ENCODE results near the gene VASH1. TPM values are rescaled to one million over a fixed set of nuclear protein-coding genes. Genes with fewer than 3 reads are reported as not detected.

Gene VASH1
- total RNA-seq, 1 experiment from 2014 or later, result 5.2 TPM

DNA sequence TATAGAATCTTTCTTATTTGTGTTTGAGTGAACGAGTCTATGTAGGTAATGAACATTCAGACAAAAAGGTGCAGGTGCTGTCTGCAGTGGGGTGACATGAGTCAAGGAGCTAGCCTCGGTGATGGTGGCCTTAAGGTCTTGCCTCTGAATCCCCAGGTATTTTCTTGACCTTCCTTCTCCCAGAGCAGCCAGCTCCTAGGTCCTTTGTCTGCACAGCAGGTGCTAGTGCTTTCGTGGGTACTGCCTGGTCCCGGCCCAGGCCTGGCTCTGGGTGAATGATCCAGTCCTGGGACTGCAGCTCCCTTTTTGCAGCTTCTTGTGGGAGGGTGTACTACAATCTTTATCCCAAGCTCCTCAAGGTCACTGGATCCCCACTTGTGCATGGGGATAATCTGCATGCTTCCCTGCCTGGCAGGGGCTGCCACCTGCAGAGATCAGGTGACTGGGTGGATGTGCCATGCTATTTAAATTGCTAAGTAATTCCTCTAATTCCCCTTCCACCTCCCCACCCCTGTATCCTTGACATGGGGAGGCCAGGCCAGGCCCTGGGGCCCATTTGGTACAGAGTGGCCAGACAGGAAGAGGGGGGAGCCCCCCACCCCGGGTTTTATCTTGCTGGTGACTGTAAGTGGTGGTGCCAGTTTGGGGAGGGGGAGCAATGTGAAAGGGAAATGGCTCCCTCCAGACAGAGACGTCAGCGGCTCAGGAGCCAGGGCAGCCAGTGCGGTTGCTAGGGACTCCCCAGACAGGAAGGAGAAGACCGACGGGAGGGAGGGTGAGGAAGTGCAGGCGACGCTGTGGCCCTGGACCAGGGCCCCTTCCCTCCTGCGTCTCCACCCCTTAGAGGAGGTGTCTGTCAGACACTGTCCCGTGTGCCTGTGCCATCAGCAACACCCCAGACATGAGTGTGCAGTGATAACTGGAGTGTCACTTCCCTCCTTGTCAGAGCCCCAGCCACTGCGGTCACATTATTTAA is 6.7 kb downstream of the VASH1 start:
- POLR2A ChIA-PET, result no interaction called here
- Histone ChIP-seq H3K36me3 (ENCODE audit: control insufficient read depth, insufficient read depth, low read length) (no peaks in the 10 kb centered on the region), H3K9me3 (ENCODE audit: control insufficient read depth, insufficient read depth, low read depth, low read length) (no peaks in the 10 kb centered on the region), H3K27ac (ENCODE audit: low read length) (no peak overlapping the region), H3K4me3 (ENCODE audit: low read depth in 2 of 2, low read length in 2 of 2) (no peak overlapping the region), H3K4me1 (ENCODE audit: control insufficient read depth, insufficient read depth, low read length) (no peaks in the 10 kb centered on the region), H3K27me3 (ENCODE audit: control insufficient read depth, insufficient read depth, low read length) (no peaks in the 10 kb centered on the region)
- BruUV-seq (replicated peaks), result no TSS peak
- intact Hi-C loops (cut with micrococcal nuclease; ENCODE audit: unreplicated experiment), result no loop called here
- TF ChIP-seq CTCF (IDR thresholded peaks at IDR 0.05) (no peak), TCF7L2 (IDR thresholded peaks at IDR 0.05; ENCODE audit: low read depth, low read length) (no peak), POLR2AphosphoS5 (IDR thresholded peaks at IDR 0.05; ENCODE audit: low read depth, low read length) (no peak)
- TF ChIP-seq, protein P1, sequence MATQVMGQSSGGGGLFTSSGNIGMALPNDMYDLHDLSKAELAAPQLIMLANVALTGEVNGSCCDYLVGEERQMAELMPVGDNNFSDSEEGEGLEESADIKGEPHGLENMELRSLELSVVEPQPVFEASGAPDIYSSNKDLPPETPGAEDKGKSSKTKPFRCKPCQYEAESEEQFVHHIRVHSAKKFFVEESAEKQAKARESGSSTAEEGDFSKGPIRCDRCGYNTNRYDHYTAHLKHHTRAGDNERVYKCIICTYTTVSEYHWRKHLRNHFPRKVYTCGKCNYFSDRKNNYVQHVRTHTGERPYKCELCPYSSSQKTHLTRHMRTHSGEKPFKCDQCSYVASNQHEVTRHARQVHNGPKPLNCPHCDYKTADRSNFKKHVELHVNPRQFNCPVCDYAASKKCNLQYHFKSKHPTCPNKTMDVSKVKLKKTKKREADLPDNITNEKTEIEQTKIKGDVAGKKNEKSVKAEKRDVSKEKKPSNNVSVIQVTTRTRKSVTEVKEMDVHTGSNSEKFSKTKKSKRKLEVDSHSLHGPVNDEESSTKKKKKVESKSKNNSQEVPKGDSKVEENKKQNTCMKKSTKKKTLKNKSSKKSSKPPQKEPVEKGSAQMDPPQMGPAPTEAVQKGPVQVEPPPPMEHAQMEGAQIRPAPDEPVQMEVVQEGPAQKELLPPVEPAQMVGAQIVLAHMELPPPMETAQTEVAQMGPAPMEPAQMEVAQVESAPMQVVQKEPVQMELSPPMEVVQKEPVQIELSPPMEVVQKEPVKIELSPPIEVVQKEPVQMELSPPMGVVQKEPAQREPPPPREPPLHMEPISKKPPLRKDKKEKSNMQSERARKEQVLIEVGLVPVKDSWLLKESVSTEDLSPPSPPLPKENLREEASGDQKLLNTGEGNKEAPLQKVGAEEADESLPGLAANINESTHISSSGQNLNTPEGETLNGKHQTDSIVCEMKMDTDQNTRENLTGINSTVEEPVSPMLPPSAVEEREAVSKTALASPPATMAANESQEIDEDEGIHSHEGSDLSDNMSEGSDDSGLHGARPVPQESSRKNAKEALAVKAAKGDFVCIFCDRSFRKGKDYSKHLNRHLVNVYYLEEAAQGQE (IDR thresholded peaks at IDR 0.05; ENCODE audit: insufficient read depth in 1 of 2, low read depth in 2 of 2, low read length in 1 of 2), result no peak
- CTCF ChIA-PET, result no interaction called here
- DNase-seq (ENCODE audit: low read depth, low spot score) (no peak), ATAC-seq (no peak)
- in situ Hi-C loops (cut with HindIII; ENCODE audit: low pct_unique_long_range_greater_than_20kb, low sequenced_read_pairs), result no loop called here

DNA sequence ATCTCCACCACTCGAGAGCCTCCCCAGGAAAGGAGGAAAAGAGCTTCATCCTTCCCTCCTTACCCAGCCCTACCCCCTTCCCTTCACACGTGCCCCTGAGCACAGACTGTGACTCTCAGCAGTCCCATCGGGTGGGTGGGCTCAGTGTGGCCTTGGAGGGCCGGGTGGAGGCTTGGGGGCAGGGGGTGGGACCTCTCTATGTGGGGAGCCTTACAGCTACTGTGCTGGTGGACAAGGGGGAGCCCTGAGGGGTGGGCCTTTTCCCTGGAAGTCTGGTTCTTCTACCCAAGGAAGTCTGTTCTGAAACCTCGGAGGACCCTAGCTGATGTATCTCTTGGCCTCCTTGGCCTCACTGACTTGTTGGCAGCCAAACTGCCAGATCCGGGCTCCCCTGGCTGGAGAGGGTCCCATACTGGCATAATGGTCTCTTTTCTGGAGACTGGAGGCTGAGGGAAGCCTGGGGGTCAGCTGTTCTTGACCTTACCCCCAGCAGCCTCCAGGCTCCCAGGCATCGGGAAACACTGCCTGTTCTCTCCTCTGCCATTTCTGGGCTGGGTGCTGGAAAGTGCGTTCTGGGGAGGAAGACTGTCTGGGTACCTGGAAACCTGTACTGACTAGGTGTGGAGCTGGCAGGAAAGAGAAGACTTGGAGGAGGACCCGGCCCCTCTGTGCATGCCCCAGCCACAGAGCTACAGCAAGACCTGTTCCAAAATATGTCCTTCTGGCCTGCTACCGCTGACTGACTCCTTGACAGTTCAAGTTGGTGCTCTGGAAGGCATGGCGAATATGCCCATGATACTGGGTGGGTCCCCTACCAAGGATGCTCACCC is 7.6 kb downstream of the VASH1 start:
- H3K4me3 ChIP-seq (ENCODE audit: low read depth in 2 of 2, low read length in 2 of 2), result no peak overlapping the region
- no peak for TF ChIP-seq TCF7L2 (IDR thresholded peaks at IDR 0.05; ENCODE audit: low read depth, low read length)
- no TSS peak for BruUV-seq (replicated peaks)
- no peak overlapping the region for H3K27ac ChIP-seq (ENCODE audit: low read length)
- H3K36me3 ChIP-seq (ENCODE audit: control insufficient read depth, insufficient read depth, low read length), result no peaks in the 10 kb centered on the region
- H3K9me3 ChIP-seq (ENCODE audit: control insufficient read depth, insufficient read depth, low read depth, low read length), result no peaks in the 10 kb centered on the region
- no peaks in the 10 kb centered on the region; the same call in 1 of the 2 replicates for H3K4me1 ChIP-seq (ENCODE audit: control insufficient read depth, insufficient read depth, low read length)
- H3K27me3 ChIP-seq (ENCODE audit: control insufficient read depth, insufficient read depth, low read length), result no peaks in the 10 kb centered on the region
- CTCF ChIA-PET, result no interaction called here
- in situ Hi-C loops (cut with HindIII; ENCODE audit: low pct_unique_long_range_greater_than_20kb, low sequenced_read_pairs) (no loop called here), intact Hi-C loops (cut with micrococcal nuclease; ENCODE audit: unreplicated experiment) (no loop called here)
- DNase-seq (ENCODE audit: low read depth, low spot score) (no peak), ATAC-seq (no peak)
- POLR2A ChIA-PET, result interaction anchor here (0.5 kb wide), 1 partner anchor 35 kb away, joined by 3 read pairs; no protein-coding TSS in a partner anchor
